ENCODE measurements around the gene ALLC.

ALLC gene

GRCh38 chr2:3727397-3728045 lies 69.5 kb downstream of the ALLC start:
- no peak for DNase-seq

DNA sequence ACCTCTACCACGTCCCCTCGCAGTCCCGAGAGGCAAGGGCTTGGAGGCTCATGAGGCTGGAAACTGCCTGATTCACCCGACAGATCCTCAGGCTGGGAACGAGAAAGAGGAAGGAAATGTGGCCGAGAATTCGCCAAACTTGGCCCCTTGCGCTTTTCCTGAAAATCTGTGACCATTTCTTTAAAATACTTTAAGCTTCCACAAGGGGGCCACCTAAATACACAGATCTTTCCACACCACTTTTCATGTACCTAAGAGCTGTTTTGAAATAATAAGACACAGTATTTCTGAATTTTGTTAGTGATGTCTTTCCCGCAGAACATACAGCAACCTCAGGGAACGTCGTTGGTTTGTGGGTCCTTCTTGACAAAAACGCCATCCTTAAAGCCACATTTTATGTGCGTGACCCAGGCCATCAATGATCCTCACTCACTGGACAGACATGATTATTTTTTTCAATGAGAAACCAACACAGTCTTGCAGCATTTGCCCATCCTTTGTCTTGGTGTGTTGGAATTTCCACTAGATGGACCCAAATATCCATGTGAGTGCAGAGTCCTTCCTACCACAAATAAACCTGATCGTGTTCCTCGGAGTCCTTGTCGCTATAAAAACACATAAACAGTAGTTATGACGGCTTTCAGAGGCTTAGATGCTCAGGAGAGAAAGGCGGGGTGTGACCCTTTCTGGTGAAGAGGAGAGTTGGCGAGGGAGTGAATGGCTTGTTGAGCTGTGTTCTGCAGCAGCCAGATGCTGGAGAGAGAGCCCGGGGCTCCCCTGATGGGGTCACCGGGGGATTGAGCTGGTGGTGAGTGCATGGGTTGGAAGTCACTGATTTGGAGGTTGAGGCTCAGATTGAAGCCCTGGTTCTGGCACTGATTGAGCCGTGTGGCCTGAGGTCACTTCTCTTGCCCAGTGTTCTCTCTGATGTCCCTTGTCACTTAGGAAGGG lies 70.4 kb downstream of the ALLC start:
- peak; percentile 53 for DNase-seq

DNA sequence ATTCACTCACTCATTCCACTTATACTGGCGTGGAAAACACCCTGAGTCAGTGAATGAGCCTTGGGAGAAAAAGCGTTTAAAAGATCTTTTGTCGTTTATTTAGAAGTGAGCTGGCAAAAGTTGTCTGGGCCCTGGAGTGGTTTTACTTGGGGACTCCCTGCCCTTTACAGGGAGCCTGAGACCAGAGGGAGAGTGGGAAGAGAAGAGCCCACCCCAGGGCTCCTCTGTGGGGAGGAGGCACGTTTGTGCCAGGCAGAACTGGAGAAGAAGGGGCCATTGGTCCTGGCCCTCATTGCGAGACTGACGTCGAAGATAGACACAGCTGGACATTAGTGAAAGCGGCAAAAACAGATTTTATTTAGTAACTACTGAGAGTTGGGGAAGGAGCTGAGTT lies 71.1 kb downstream of the ALLC start:
- no peak for DNase-seq

- no peak for DNase-seq
These were observed 71.8 kb downstream of the ALLC start for GRCh38 chr2:3729786-3730185.

DNA sequence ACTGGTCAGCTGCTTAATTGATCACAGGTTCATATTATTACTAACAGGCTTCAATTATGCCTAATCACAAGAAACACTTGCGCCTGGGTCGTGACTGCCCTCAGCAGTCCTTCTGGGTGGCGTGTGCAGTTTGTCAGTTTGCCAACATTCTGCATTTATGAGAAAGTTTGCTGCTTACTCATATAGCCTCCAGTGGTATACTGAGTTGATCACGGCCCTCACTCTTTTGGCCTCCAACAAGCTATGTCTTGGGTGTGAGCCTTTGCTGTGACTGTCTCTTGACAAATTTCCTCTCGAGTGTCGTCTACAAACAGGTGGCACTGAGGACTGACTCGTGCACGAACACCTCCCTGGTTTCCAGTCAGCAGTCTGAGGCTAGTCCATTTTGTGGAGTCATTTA lies 72.6 kb downstream of the ALLC start:
- no peak for DNase-seq

DNA sequence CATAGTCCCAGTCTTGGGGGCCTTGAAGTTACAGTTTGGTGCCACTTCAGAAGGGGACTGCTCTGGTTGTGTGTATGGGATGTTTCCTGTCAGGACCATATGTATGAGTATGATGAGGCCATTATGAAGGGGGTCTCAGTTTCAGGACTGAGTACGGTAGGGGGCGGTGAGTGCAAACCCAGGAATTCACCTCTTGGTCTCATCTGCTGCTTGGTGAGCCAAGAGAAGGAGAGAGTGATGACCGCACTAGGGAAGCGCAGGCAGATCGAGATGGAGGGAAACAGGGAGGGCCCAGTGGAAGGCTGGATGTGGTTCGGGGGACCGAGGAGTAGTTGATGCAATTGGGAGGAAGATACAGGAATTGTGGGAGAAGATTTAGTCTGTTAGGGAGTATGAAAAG lies 73.8 kb downstream of the ALLC start:
- DNase-seq, result no peak

DNA sequence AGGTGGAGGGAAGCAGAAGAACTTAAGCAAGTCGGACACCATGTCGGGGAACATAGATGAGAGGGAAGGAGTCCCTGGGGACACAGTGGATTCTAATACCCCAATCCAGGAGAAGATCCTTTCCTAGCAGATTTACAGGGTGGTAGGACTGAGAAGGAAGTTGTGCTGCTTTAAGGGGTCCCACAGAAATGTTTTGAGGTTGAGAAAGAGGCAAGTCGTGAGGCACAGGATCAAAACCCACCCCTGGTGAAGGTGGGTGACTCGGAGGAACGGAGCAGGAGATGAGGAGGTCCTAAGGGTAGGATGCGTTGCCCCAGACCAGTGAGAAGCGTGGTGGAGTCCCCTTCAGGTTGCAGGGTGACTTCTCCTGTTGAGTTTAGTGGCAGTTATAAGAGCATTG lies 78.1 kb downstream of the ALLC start:
- DNase-seq, result no peak

DNA sequence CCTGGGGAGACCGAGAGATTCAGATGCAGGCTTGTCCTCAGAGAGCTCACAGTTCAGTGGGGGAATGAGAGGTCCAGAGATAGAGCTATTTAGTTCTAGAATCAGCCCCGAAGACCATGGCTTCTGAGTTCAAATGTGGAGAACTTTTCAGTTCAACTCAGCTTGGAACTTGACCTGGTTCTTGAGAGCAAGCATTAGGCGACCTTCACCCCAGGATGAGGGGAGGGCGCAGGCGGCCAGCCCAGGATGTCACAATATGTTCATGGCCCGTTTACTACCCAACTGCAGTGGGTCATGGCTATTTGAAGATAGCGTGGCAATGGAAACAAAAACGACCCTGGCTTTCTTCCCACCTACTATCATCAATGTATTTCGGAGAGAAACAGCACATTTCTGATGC lies 79.1 kb downstream of the ALLC start:
- DNase-seq, result no peak

DNA sequence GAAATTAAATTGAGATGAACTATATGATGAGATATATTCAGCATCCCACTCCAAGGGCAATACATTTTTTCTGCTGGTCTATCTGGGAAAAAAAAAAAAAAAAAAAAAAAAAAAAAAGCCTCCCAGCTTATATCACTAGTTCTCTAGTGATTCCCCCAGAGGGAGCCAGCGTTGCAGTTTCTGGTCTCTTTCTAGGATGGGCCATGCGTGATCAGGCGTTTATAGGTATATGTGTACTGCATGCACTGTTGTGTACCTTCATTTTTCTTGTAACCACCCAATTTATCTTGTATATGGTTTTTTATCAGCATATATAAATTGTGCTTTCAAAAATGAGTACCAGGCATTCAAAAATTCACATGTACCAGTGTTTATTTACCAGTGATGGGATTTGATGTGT lies 80.5 kb downstream of the ALLC start:
- no peak for DNase-seq

DNA sequence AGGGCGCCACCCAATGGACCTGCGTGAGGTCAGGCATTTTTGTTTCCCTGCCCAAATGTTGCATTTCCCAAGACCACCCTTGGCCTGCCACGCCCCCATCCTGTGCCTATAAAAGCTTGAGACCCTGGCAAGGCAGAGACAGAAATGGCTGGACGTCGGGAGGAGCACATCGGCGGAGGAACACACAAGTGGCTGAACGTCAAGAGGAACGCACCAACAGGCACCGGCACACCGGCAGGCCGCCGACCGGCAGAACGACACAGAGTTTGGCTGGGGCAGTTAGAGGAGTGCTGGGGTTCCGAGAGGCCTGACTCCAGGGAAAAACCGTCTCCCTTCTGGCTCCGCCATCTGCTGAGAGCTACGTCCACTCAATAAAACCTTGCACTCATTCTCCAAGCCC lies 81.3 kb downstream of the ALLC start:
- no peak for DNase-seq

GRCh38 chr2:3741396-3741795 lies 83.4 kb downstream of the ALLC start:
- DNase-seq, result no peak

GRCh38 chr2:3741867-3742602 lies 84.0 kb downstream of the ALLC start:
- DNase-seq, result no peak

DNA sequence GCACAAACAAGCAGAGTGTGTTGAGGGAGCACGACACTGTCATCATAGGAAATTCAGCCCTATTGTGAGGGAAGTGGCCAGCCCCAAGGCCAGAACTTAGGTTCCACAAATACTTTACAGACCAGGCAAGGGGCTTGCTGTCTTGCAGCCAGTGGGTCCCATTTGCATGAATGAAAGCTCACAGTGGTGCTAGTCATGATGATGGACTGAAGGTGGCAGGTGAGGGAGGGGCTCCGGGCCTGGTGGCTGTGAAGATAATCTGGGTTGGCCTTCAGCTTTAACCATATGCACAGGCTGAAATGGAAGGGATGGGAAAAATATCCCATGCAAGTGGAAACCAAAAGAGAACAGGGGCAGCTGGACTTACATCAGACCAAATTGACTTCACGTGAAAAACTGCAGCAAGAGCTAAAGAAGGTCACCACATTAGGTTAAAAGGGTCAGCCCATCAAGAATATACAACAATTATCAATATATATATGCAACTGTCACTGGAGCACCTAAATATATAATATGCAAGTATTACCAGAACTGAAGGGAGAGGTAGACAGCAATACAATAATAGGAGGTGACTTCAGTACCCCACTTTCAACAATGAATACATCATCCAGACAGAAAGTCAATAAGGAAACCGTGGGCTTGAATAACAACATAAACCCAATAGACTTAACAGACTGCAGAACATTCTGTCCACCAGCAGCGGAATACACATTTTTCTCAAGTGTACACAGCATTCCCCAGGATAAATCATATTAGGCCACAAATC lies 84.9 kb downstream of the ALLC start:
- no peak for DNase-seq

- DNase-seq, result no peak
These were observed 86.1 kb downstream of the ALLC start for GRCh38 chr2:3743951-3744555.

- DNase-seq, result no peak
These were observed 87.9 kb downstream of the ALLC start for GRCh38 chr2:3745920-3746319.

DNA sequence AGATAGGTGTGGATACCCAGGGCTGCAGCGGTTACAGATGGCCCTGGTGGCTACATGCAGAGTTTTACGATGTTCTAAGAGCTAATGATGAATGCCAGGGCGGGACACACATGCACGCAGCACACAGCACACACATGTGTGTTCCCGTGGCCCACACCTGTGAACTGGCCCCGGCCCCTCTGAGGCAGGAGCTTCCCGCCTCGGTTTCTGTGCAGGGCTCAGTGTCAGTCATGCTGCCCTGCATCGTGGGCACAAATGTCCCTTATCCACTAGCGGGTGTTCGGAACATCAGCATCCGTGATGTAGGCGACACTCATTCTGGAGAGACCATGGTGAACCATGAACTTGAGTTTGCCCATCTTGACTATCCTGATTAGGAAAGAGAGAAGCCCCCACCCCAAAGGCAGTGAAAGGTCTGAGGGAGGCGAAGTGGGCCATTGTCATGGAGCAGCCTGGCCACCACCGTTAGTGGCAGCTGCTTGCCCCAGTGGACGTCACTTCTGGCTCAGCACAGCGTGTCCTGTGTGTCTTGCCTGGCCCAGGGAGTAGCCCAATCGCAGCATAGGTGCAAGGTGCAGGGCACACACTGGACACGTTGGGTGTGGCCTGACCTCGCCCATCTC lies 89.1 kb downstream of the ALLC start:
- DNase-seq, result no peak

- DNase-seq, result no peak
These were observed 89.8 kb downstream of the ALLC start for GRCh38 chr2:3747826-3748225.

GRCh38 chr2:3749201-3749600 lies 91.2 kb downstream of the ALLC start:
- DNase-seq, result no peak

GRCh38 chr2:3751251-3751650 lies 93.3 kb downstream of the ALLC start:
- DNase-seq, result no peak

- DNase-seq, result no peak
These were observed 93.8 kb downstream of the ALLC start for GRCh38 chr2:3751806-3752205.

All from suppressor macrophage treated with lipopolysaccharide for 4 hours (primary cell).